Endothelial cell of umbilical vein (primary cell): ENCODE measurements around the gene SLC22A23. TPM values are rescaled to one million over a fixed set of nuclear protein-coding genes. Genes with fewer than 3 reads are reported as not detected.

Source experiments
- BruUV-seq: library from RNA; stranded (reverse); fragments of 400-500 nt; replicated peaks from 2 replicates; lab custom pipeline; 2021; lab: Mats Ljungman, UMichigan
- CTCF ChIA-PET: fragments of 300-600, 350-600 bp; sonication (Branson Sonifier 250); formaldehyde crosslinking; loops from one replicate; lab custom pipeline; 2021; ENCODE audit warnings: antibody characterized with exemption, inconsistent platforms; lab: Charles Lee
- POLR2A ChIA-PET: fragments of 300-600, 350-600 bp; sonication (Branson Sonifier 250); formaldehyde crosslinking; loops from one replicate; lab custom pipeline; 2021; ENCODE audit warnings: antibody characterized with exemption, inconsistent platforms; lab: Charles Lee
- DNase-seq: peaks from one replicate; pipeline ENCODE4 v3.0.0-alpha.2; 2011; ENCODE audit warnings: low read depth, low spot score
- FAIRE-seq: peaks from 2 replicates; lab custom pipeline; 2011; peaks lifted over from hg19 to GRCh38; lab: Jason Lieb, UNC
- H2AFZ ChIP-seq: 2 replicates; pipeline ENCODE4 v1.6.0; 2012; ENCODE audit warnings: low read depth, low read length, control low read depth, inconsistent platforms
- H3K27ac ChIP-seq: 2 replicates; pipeline ENCODE4 v1.5.1; 2011; ENCODE audit warnings: low read depth, mild to moderate bottlenecking, control low read depth, low read length, moderate library complexity; ENCODE audit not compliant: insufficient read depth
- H3K27me3 ChIP-seq, 2 experiments: 2 replicates each; pipeline versions ENCODE4 v1.6.0 to v1.6.1; 2011; ENCODE audit warnings: low read length in 2 of 2, mixed read lengths in 1 of 2; ENCODE audit not compliant: control insufficient read depth in 2 of 2, insufficient read depth in 2 of 2
- H3K36me3 ChIP-seq, 2 experiments: 2 replicates in 1 of 2; 3 replicates in 1 of 2; pipeline ENCODE4 v1.5.1; 2011; ENCODE audit warnings: low read length in 2 of 2, mild to moderate bottlenecking in 1 of 2, moderate library complexity in 1 of 2; ENCODE audit not compliant: control insufficient read depth in 2 of 2, insufficient read depth in 2 of 2; ENCODE audit errors: extremely low read depth in 1 of 2
- H3K4me1 ChIP-seq: 3 replicates; pipeline ENCODE4 v1.5.1; 2011; ENCODE audit warnings: mild to moderate bottlenecking, low read length; ENCODE audit not compliant: control insufficient read depth, insufficient read depth; ENCODE audit errors: extremely low read depth
- H3K4me2 ChIP-seq: 2 replicates; pipeline ENCODE4 v1.6.1; 2011; ENCODE audit warnings: low read length, control low read depth, mixed read lengths; ENCODE audit not compliant: insufficient read depth
- H3K4me3 ChIP-seq, 3 experiments: fragments of 200-600 bp in 1 of 3; sonication (generic), shearing (Covaris generic) in 1 of 3; replicated peaks in 1 of 3; 2 replicates each; pipeline ENCODE4 v1.5.1; 2011 to 2016; ENCODE audit warnings: control low read depth in 3 of 3, low read length in 3 of 3, mild to moderate bottlenecking in 2 of 3, inconsistent platforms in 1 of 3, low read depth in 1 of 3, moderate library complexity in 1 of 3; ENCODE audit not compliant: insufficient read depth in 1 of 3
- H3K79me2 ChIP-seq: 2 replicates; pipeline ENCODE4 v1.6.0; 2012; ENCODE audit warnings: low read length, inconsistent platforms; ENCODE audit not compliant: control insufficient read depth, insufficient read depth
- H3K9ac ChIP-seq: replicated peaks from 2 replicates; pipeline ENCODE3; 2011; ENCODE audit warnings: low read length, control low read depth; ENCODE audit not compliant: insufficient read depth; ENCODE audit errors: extremely low read depth
- H3K9me1 ChIP-seq: replicated peaks from 3 replicates; pipeline ENCODE4 v1.6.0; 2011; ENCODE audit warnings: mild to moderate bottlenecking, low read length; ENCODE audit not compliant: control insufficient read depth, insufficient read depth; ENCODE audit errors: extremely low read depth
- H3K9me3 ChIP-seq: replicated peaks from 2 replicates; pipeline ENCODE4 v1.5.1; 2012; ENCODE audit warnings: low read length, inconsistent platforms; ENCODE audit not compliant: control insufficient read depth, insufficient read depth
- H4K20me1 ChIP-seq: replicated peaks from 2 replicates; pipeline ENCODE3; 2011; ENCODE audit warnings: mild to moderate bottlenecking, low read length; ENCODE audit not compliant: control insufficient read depth, insufficient read depth; ENCODE audit errors: extremely low read depth
- CTCF ChIP-seq, 2 donors: IDR thresholded peaks; 1 replicate in 1 of 2; 2 replicates in 1 of 2; pipeline ENCODE4 v1.5.1; 2011; ENCODE audit warnings: low read length in 2 of 2, mild to moderate bottlenecking in 2 of 2, moderate library complexity in 2 of 2, control low read depth in 1 of 2, inconsistent platforms in 1 of 2, low read depth in 1 of 2; ENCODE audit not compliant: insufficient read depth in 1 of 2; ENCODE audit errors: extremely low read depth in 1 of 2
- EZH2 ChIP-seq: IDR thresholded peaks from 2 replicates; pipeline ENCODE4 v1.6.1; 2012; ENCODE audit warnings: borderline replicate concordance, low read depth, mild to moderate bottlenecking, moderate library complexity, low read length, inconsistent platforms; ENCODE audit not compliant: severe bottlenecking
- FOS ChIP-seq: IDR thresholded peaks from 2 replicates; pipeline ENCODE4 v1.6.1; 2011; ENCODE audit warnings: mild to moderate bottlenecking, low read length, moderate library complexity, borderline replicate concordance; ENCODE audit not compliant: insufficient read depth
- GATA2 ChIP-seq: IDR thresholded peaks from 2 replicates; pipeline ENCODE4 v1.7.0; 2011; ENCODE audit warnings: low read depth, mild to moderate bottlenecking, moderate library complexity, mixed read lengths, low read length; ENCODE audit not compliant: insufficient read length, insufficient read depth
- JUN ChIP-seq: IDR thresholded peaks from 2 replicates; pipeline ENCODE4 v1.6.1; 2011; ENCODE audit warnings: borderline replicate concordance, low read depth; ENCODE audit not compliant: insufficient read length, insufficient read depth
- MAX ChIP-seq: IDR thresholded peaks from 2 replicates; pipeline ENCODE4 v1.6.1; 2011; ENCODE audit not compliant: insufficient read depth, insufficient read length
- MYC ChIP-seq: IDR thresholded peaks from one replicate; pipeline ENCODE4 v1.6.1; 2011; ENCODE audit warnings: mild to moderate bottlenecking, low read depth, low read length
- POLR2A ChIP-seq: IDR thresholded peaks from 2 replicates; pipeline ENCODE4 v1.6.1; 2012; ENCODE audit warnings: low read depth, mild to moderate bottlenecking, control low read depth, low read length
- POLR2AphosphoS5 ChIP-seq: IDR thresholded peaks from 2 replicates; pipeline ENCODE4 v1.6.1; 2012; ENCODE audit warnings: low read depth, mild to moderate bottlenecking, control low read depth, low read length, moderate library complexity; ENCODE audit not compliant: insufficient read depth
- dilution Hi-C: fragments of 300-500 bp; cut with MboI; formaldehyde crosslinking; loops from one replicate; pipeline ENCODE4 v1.15.0; 2019; ENCODE audit warnings: low sequenced_read_pairs; ENCODE audit not compliant: extremely low pct_ligation_motif_present
- intact Hi-C: fragments of 100-400 bp; cut with micrococcal nuclease; formaldehyde crosslinking; loops from one replicate; pipeline ENCODE4 v1.10.0; 2022
- polyA plus RNA-seq, 4 experiments: library from polyadenylated mRNA; depleted of rRNA in 3 of 4; stranded (reverse) in 3 of 4; unstranded in 1 of 4; fragments of >200 nt; gene quantifications; 2 replicates each; pipeline versions ENCODE4 v1.2.1 to v1.2.3, GENCODE V29; 2011 to 2012; ENCODE audit warnings: missing spikeins in 1 of 4
- total RNA-seq: library from RNA; stranded (reverse); gene quantifications from 2 replicates; pipeline ENCODE4 v1.2.3, GENCODE V29; 2021

SLC22A23 gene
- total and polyA plus RNA-seq, 2 donors (not counting 3 experiments of a cell fraction or from before 2014, with no cell fraction given), result 4.2 to 14.3 TPM

- BruUV-seq, result no TSS peak
- Histone ChIP-seq H3K4me1 (peaks cover 13% of the 10 kb centered on the region), H3K27me3 (no peaks in the 10 kb centered on the region), H3K36me3 (peaks cover 0 to 7% of the 10 kb centered on the region in 2 experiments), H3K9me1 (no peaks in the 10 kb centered on the region), H3K4me3 (no peak overlapping the region), H4K20me1 (no peaks in the 10 kb centered on the region), H3K9me3 (no peaks in the 10 kb centered on the region), H3K9ac (no peak overlapping the region), H3K27ac (no peak overlapping the region), H3K4me2 (no peak overlapping the region), H2AFZ (no peak overlapping the region), H3K79me2 (no peaks in the 10 kb centered on the region)
- FAIRE-seq, result no peak
- DNase-seq, result no peak
- dilution Hi-C loops, result loop anchor here (25.0 kb wide), 1 partner anchor 700 kb away; no protein-coding TSS in a partner anchor
- intact Hi-C loops, result no loop called here
- no peak for TF ChIP-seq POLR2A
- no peak for TF ChIP-seq EZH2
- TF ChIP-seq MYC, result no peak
- TF ChIP-seq POLR2AphosphoS5, result no peak
- no peak for TF ChIP-seq JUN
- no peak for TF ChIP-seq CTCF (IDR thresholded peaks at IDR 0.05; ENCODE audit: extremely low read depth in 1 of 2, insufficient read depth in 1 of 2, low read depth in 1 of 2, low read length in 2 of 2)
- no peak for TF ChIP-seq FOS
- TF ChIP-seq GATA2, result no peak
- no peak for TF ChIP-seq MAX
- ChIA-PET POLR2A (no interaction called here), CTCF (interaction anchor here (1.0 to 1.8 kb wide), 2 partner anchors 9 to 445 kb away, joined by 4 to 6 read pairs; no protein-coding TSS in a partner anchor)
These were observed 169.5 kb downstream of the SLC22A23 start for GRCh38 chr6:3287308-3287707.
